ENCODE results near the gene CENPF. TPM values are rescaled to one million over a fixed set of nuclear protein-coding genes. Genes with fewer than 3 reads are reported as not detected.

CENPF gene
- total and polyA plus RNA-seq, 9 of the 15 experiments (the other 6 are each of a cell fraction or from before 2014, with no cell fraction given), result 50.6 to 180 (median 98.3) TPM

DNA sequence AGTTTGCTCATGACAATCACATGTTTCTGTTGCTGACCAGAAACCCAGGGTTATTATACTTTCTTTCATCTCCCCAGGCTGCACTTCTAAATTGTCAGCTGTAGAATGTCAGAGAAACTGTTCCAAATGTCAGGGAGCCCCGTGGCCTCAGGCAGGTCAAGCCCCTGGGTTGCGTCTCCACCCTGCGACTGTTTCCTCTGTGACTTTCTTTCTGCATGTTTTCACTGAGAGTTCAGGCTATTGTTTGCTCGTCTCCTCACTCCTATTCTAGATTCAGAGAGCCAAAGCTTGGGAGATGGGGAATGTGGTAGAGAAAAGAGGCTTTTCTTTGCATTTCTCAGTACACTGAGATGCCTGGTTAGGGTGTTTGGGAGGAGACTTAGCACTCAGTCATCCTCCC, 97.4 kb downstream of the CENPF start (continued):
- TF ChIP-seq HDAC1 (IDR thresholded peaks at IDR 0.05) (no peak), PHF8 (IDR thresholded peaks at IDR 0.05; ENCODE audit: borderline replicate concordance, low read length) (no peak), ZNF24 (IDR thresholded peaks at IDR 0.05) (no peak), FOXA3 (CRISPR knock-in tag; conservative IDR thresholded peaks at IDR 0.05 in 1 of 2, IDR thresholded peaks at IDR 0.05 in 1 of 2) (no peak), CREBBP (IDR thresholded peaks at IDR 0.05; ENCODE audit: low read depth, low read length) (no peak), CTCF (IDR thresholded peaks at IDR 0.05 in 2 of 3, conservative IDR thresholded peaks at IDR 0.05 in 1 of 3; ENCODE audit: insufficient read depth in 2 of 3, low read depth in 1 of 3, low read length in 3 of 3) (no peak), HDAC8 (tag; IDR thresholded peaks at IDR 0.05) (no peak)

DNA sequence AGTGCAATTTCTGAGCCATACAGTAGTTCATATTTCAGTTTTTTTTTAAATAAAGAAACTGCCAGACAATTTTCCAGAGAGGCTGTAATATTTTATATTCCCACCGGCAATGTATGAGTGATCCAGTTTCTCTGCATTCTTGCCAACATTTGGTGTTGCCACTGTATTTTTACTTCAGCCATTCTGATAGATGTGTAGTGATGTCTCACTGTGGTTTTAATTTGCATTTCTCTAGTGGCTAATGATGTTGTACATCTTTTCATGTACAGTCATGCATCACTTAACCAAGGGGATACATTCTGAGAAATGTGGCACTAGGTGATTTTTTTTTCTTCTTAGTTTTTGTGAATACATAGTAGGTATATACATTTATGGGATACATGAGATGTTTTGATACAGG, 99.6 kb downstream of the CENPF start:
- no peaks in the 10 kb centered on the region for H3K9me3 ChIP-seq (replicated peaks; ENCODE audit: control insufficient read depth, insufficient read depth, low read depth, low read length)
- H3K27ac ChIP-seq (ENCODE audit: extremely low read depth, low read depth, low read length), result no peak overlapping the region
- ChIA-PET CTCF (ENCODE audit: low intra/inter-chr PET ratio) (no interaction called here), POLR2A (no interaction called here)
- H3K4me2 ChIP-seq (ENCODE audit: insufficient read depth, low read length), result no peak overlapping the region
- no peak overlapping the region for H3K4me3 ChIP-seq
- H3K9me1 ChIP-seq (ENCODE audit: control insufficient read depth, insufficient read depth, low read length), result no peaks in the 10 kb centered on the region
- in situ Hi-C loops (cut with MboI), result no loop called here
- FAIRE-seq (no peak), ATAC-seq (no peak), DNase-seq (ENCODE audit: extremely low read depth in 1 of 4, low spot score in 3 of 4) (no peak)
- intact Hi-C loops (cut with micrococcal nuclease), result no loop called here
- H3K36me3 ChIP-seq (ENCODE audit: control insufficient read depth, insufficient read depth, low read length), result no peaks in the 10 kb centered on the region
- no peak overlapping the region for H3K9ac ChIP-seq (ENCODE audit: insufficient read depth in 1 of 2, low read depth in 2 of 2, low read length in 2 of 2)
- no peak overlapping the region for H2AFZ ChIP-seq (ENCODE audit: low read depth, low read length)
- TF ChIP-seq RCOR1 (IDR thresholded peaks at IDR 0.05; ENCODE audit: borderline replicate concordance in 1 of 2, low read depth in 2 of 2, low read length in 2 of 2) (no peak), NRF1 (conservative IDR thresholded peaks at IDR 0.05 in 1 of 2, IDR thresholded peaks at IDR 0.05 in 1 of 2) (no peak), WHSC1 (IDR thresholded peaks at IDR 0.05; ENCODE audit: low read length) (no peak)
- H4K20me1 ChIP-seq (replicated peaks; ENCODE audit: control insufficient read depth, insufficient read depth, low read length), result no peaks in the 10 kb centered on the region
- BruUV-seq (replicated peaks), result no TSS peak
- H3K27me3 ChIP-seq (ENCODE audit: control insufficient read depth in 2 of 2, insufficient read depth in 2 of 2, low read length in 2 of 2), result no peaks in the 10 kb centered on the region
- WGBS (ENCODE audit: insufficient coverage, low coverage, missing lambda C conversion rate), result 0% methylated on average over 1 of the region's 1 CpG
- H3K4me1 ChIP-seq (replicated peaks in 1 of 2; ENCODE audit: control insufficient read depth in 2 of 2, insufficient read depth in 2 of 2, low read length in 2 of 2), result no peaks in the 10 kb centered on the region
- no peaks in the 10 kb centered on the region for H3K79me2 ChIP-seq (ENCODE audit: control insufficient read depth, insufficient read depth, low read length)
